Activated B cell treated with CpG ODN at 0.5 μM for 24 hours (primary cell): ENCODE results near the gene TRIM9. TPM values are rescaled to one million over a fixed set of nuclear protein-coding genes. Genes with fewer than 3 reads are reported as not detected.
"Not testable (repeated sequence)": the region's sequence is repeated elsewhere in the genome, so short reads cannot be mapped to it uniquely, and the experiment has no call there.

ENCODE experiments used
- ATAC-seq: fragments of 200-7000 bp; cut with Tn5 transposase; one replicate; pipeline ENCODE4 v1.10.0; 2021; ENCODE audit warnings: low read depth, mild to moderate bottlenecking, moderate library complexity
- CTCF ChIA-PET: fragments of 350-600 bp; sonication (Branson Sonifier 250); formaldehyde crosslinking; loops from one replicate; lab custom pipeline; 2021; ENCODE audit warnings: antibody characterized with exemption; lab: Charles Lee
- POLR2A ChIA-PET: fragments of 350-600 bp; sonication (Branson Sonifier 250); formaldehyde crosslinking; loops from one replicate; lab custom pipeline; 2021; ENCODE audit warnings: antibody characterized with exemption; lab: Charles Lee
- DNase-seq: peaks from one replicate; pipeline ENCODE4 v3.0.0; 2022
- H3K27ac Mint-ChIP-seq: one replicate; pipeline ENCODE4 v1.8.0; 2020; ENCODE audit warnings: mixed read lengths
- H3K27me3 Mint-ChIP-seq: one replicate; pipeline ENCODE4 v1.8.0; 2021; ENCODE audit warnings: mixed read lengths
- H3K36me3 Mint-ChIP-seq: one replicate; pipeline ENCODE4 v1.8.0; 2021; ENCODE audit warnings: low read depth, mixed read lengths
- H3K4me1 Mint-ChIP-seq: one replicate; pipeline ENCODE4 v1.8.0; 2021; ENCODE audit warnings: mixed read lengths
- H3K4me3 Mint-ChIP-seq: one replicate; pipeline ENCODE4 v1.8.0; 2020; ENCODE audit warnings: mild to moderate bottlenecking, mixed read lengths
- H3K9me3 Mint-ChIP-seq: one replicate; pipeline ENCODE4 v1.8.0; 2020; ENCODE audit warnings: mixed read lengths
- intact Hi-C: fragments of 100-400 bp; cut with micrococcal nuclease; formaldehyde crosslinking; loops from one replicate; pipeline ENCODE4 v1.15.1; 2024
- total RNA-seq: library from RNA; stranded (reverse); gene quantifications from 2 replicates; pipeline ENCODE4 v1.2.3, GENCODE V29; 2022
- TF ChIP-seq, protein P1 (sequence below): fragments of 200-600 bp; IDR thresholded peaks from one replicate; pipeline ENCODE4 v1.8.0; 2022; ENCODE audit warnings: antibody characterized with exemption, mild to moderate bottlenecking

Gene TRIM9
- total RNA-seq, 1 donor from 2014 or later: 0.67 TPM

DNA sequence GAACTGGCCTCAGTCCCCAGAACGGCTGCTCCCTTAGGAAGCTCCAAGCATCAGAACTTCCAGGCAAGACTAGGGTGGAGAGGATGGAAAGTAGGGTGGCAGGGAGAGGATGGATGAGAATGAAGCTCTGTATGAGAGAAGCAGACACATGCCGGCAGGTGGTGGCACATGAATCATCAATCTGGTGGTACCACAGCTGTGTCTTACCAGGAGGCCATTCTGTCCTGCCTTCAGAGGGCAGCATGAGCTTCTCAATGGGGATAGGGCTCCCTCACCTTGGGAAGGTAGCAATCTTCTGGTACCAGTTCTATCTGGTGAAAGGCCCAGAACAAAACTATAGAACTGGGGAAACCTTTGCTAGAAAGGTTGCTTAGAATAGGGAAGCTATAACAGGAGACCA is 95.2 kb downstream of the TRIM9 start:
- ATAC-seq: no peak
- intact Hi-C loops: no loop called here
- TF ChIP-seq, protein P1, sequence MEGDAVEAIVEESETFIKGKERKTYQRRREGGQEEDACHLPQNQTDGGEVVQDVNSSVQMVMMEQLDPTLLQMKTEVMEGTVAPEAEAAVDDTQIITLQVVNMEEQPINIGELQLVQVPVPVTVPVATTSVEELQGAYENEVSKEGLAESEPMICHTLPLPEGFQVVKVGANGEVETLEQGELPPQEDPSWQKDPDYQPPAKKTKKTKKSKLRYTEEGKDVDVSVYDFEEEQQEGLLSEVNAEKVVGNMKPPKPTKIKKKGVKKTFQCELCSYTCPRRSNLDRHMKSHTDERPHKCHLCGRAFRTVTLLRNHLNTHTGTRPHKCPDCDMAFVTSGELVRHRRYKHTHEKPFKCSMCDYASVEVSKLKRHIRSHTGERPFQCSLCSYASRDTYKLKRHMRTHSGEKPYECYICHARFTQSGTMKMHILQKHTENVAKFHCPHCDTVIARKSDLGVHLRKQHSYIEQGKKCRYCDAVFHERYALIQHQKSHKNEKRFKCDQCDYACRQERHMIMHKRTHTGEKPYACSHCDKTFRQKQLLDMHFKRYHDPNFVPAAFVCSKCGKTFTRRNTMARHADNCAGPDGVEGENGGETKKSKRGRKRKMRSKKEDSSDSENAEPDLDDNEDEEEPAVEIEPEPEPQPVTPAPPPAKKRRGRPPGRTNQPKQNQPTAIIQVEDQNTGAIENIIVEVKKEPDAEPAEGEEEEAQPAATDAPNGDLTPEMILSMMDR: no peak
- H3K36me3 Mint-ChIP-seq: no peaks in the 10 kb centered on the region
- peaks cover 2% of the 10 kb centered on the region for H3K27me3 Mint-ChIP-seq
- no peaks in the 10 kb centered on the region for H3K9me3 Mint-ChIP-seq
- no peak overlapping the region for H3K4me3 Mint-ChIP-seq
- POLR2A ChIA-PET: no interaction called here
- CTCF ChIA-PET: no interaction called here
- no peaks in the 10 kb centered on the region for H3K4me1 Mint-ChIP-seq
- DNase-seq: no peak
- no peak overlapping the region for H3K27ac Mint-ChIP-seq

DNA sequence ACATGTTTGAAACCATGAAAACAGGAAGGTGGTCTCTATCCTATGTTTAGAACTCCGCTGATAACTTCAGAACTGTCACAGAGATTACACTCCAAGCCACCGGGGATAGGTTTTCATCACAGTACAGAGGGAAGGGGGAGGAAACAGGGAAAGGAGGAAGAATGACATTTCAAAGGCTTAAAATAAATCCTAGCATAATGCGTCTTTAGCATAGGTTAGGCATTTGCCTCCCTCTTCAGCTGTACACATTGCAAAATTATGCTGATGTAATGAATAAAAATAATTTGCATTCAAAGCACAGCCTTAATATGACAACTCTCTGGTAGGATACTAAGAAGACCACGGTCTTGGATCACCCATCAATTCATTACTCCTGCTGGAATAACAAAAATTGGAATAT is 96.3 kb downstream of the TRIM9 start:
- Mint-ChIP-seq H3K27ac (no peak overlapping the region), H3K9me3 (no peaks in the 10 kb centered on the region), H3K36me3 (no peaks in the 10 kb centered on the region), H3K27me3 (peaks cover 4% of the 10 kb centered on the region), H3K4me3 (no peak overlapping the region), H3K4me1 (no peaks in the 10 kb centered on the region)
- TF ChIP-seq, protein P1: no peak
- POLR2A ChIA-PET: no interaction called here
- ATAC-seq: no peak
- DNase-seq: no peak
- CTCF ChIA-PET: no interaction called here
- intact Hi-C loops: no loop called here

DNA sequence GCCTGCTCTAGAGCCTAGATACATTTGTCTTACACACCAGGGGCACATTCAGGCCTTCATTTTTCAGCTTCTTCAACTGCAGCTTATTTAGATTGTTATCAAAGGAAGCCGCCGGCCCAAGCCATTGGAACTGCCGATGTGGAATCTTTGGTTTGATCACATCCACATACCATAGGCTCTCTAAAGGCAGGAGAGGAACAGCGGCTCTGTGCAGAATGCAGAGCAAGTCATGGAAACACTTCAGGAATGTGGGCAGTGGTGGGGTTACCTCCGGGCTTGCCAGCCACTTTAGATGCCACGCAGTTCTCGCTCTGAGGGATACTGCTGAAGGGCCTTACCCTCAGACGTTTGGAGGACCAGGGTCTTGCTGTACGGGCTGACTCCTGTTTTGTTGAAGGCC is 97.2 kb downstream of the TRIM9 start:
- no peaks in the 10 kb centered on the region for H3K9me3 Mint-ChIP-seq
- H3K27ac Mint-ChIP-seq: no peak overlapping the region
- intact Hi-C loops: no loop called here
- no peaks in the 10 kb centered on the region for H3K4me1 Mint-ChIP-seq
- H3K4me3 Mint-ChIP-seq: no peak overlapping the region
- POLR2A ChIA-PET: no interaction called here
- H3K36me3 Mint-ChIP-seq: no peaks in the 10 kb centered on the region
- CTCF ChIA-PET: no interaction called here
- no peak for ATAC-seq
- peaks cover 5% of the 10 kb centered on the region for H3K27me3 Mint-ChIP-seq
- TF ChIP-seq, protein P1: no peak
- no peak for DNase-seq

DNA sequence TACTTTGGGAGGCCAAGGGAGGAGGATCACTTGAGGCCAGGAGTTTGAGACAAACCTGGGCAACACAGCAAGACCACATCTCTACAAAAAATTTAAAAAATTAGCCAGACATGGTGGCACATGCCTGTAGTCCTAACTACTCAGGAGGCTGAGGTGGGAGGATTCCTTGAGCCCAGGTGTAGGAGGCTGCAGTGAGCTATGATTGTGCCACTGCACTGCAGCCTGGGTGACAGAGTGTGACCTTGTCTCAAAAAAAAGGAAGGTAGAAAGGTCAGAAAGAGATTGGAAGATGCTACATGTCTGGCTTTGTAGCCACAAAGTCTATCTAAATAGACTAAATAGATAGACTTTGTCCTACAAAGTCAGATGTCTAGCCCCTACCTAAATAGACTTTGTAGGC is 100.7 kb downstream of the TRIM9 start:
- intact Hi-C loops, DNase-seq, H3K4me1 Mint-ChIP-seq, CTCF ChIA-PET, POLR2A ChIA-PET, H3K36me3 Mint-ChIP-seq, ATAC-seq, H3K9me3 Mint-ChIP-seq, H3K4me3 Mint-ChIP-seq, H3K27me3 Mint-ChIP-seq, H3K27ac Mint-ChIP-seq: not testable (repeated sequence)

DNA sequence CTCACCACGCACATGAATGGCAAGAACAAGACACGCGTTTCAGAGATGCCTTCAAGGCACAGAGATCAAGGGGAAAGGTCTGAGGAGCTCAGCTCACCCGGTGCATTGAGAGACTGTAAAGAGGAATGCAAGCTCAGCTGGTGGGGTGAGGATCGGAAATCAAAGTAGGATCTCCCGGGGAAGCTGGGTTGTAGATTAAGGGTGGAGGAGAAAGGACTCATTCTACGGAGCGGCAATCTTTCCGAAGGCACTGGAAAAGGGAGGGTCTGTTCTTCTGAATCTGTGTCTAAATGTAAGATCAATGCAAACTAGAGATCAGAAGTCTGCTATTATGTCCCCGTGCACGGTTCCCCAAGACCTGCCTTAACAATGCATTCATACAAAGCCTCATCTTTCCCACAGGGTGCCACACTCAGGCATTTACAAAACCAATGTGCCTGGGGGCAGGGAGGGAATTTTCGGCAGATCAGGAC is 109.0 kb downstream of the TRIM9 start:
- intact Hi-C loops: no loop called here
- H3K4me3 Mint-ChIP-seq: no peak overlapping the region
- peaks cover 2% of the 10 kb centered on the region for H3K27me3 Mint-ChIP-seq
- no peak for DNase-seq
- H3K27ac Mint-ChIP-seq: no peak overlapping the region
- no peak for ATAC-seq
- ChIA-PET POLR2A (no interaction called here), CTCF (no interaction called here)
- H3K9me3 Mint-ChIP-seq: no peaks in the 10 kb centered on the region
- TF ChIP-seq, protein P1: no peak
- H3K4me1 Mint-ChIP-seq: no peaks in the 10 kb centered on the region
- H3K36me3 Mint-ChIP-seq: no peaks in the 10 kb centered on the region
